GM23338 (cell line): ENCODE data around the gene PHF20.

ENCODE experiments used
- CREB1 ChIP-seq: fragments of 250-450 bp; sonication (Bioruptor Pico); IDR thresholded peaks from 2 replicates; pipeline ENCODE4 v1.5.0; 2020; ENCODE audit warnings: low read depth, mild to moderate bottlenecking, moderate library complexity
- CTCF ChIP-seq, 2 experiments: fragments of 200-600 bp in 1 of 2; sonication (generic) in 1 of 2; conservative IDR thresholded peaks; 2 replicates each; pipeline versions ENCODE4 v1.5.1 to v1.6.1; 2016 to 2017; ENCODE audit warnings: antibody characterized with exemption in 2 of 2, low read depth in 2 of 2, mild to moderate bottlenecking in 2 of 2, moderate library complexity in 1 of 2
- EZH2 ChIP-seq: fragments of 200-600 bp; sonication (generic); IDR thresholded peaks from one replicate; pipeline ENCODE4 v1.8.0; 2017; ENCODE audit warnings: antibody characterized with exemption, mild to moderate bottlenecking, low read depth; ENCODE audit not compliant: unreplicated experiment
- EZH2phosphoT487 ChIP-seq: fragments of 200-600 bp; sonication (generic); IDR thresholded peaks from one replicate; pipeline ENCODE4 v1.8.1; 2018; ENCODE audit warnings: antibody characterized with exemption; ENCODE audit not compliant: unreplicated experiment
- POLR2AphosphoS5 ChIP-seq: IDR thresholded peaks from 2 replicates; pipeline ENCODE4 v1.6.1; 2016; ENCODE audit warnings: antibody characterized with exemption, low read depth
- REST ChIP-seq: IDR thresholded peaks from one replicate; pipeline ENCODE4 v1.6.1; 2018; ENCODE audit warnings: antibody characterized with exemption; ENCODE audit not compliant: unreplicated experiment
- STAT1 ChIP-seq: IDR thresholded peaks from one replicate; pipeline ENCODE4 v1.6.1; 2016; ENCODE audit warnings: antibody characterized with exemption; ENCODE audit not compliant: unreplicated experiment

GRCh38 chr20:35954907-35955251 lies 183.1 kb downstream of the PHF20 start:
- TF ChIP-seq CTCF (conservative IDR thresholded peaks at IDR 0.05; ENCODE audit: low read depth in 2 of 2) (no peak), POLR2AphosphoS5 (no peak), EZH2 (no peak), CREB1 (no peak), EZH2phosphoT487 (no peak), STAT1 (no peak), REST (no peak)
